Psoas muscle (tissue), 8 donors: Measurements from ENCODE around the gene MAX. TPM values are rescaled to one million over a fixed set of nuclear protein-coding genes. Genes with fewer than 3 reads are reported as not detected.

Source experiments
- ATAC-seq, 4 donors: fragments of 200-7000 bp; cut with Tn5 transposase; one replicate each; pipeline ENCODE4 v1.9.1; 2020; ENCODE audit warnings: moderate library complexity in 3 of 4, mild to moderate bottlenecking in 2 of 4
- DNase-seq, 2 donors: peaks; one replicate each; pipeline ENCODE4 v3.0.0-alpha.2; 2020
- H3K27ac ChIP-seq: fragments of 200-600 bp; one replicate; pipeline ENCODE4 v1.8.0; 2022
- H3K27me3 ChIP-seq, 3 donors: fragments of 200-600 bp in 1 of 3; one replicate each; pipeline versions ENCODE4 v1.6.1 to v1.8.0; 2013 to 2022; ENCODE audit warnings: low read length in 2 of 3, mild to moderate bottlenecking in 2 of 3, moderate library complexity in 1 of 3; ENCODE audit not compliant: insufficient read depth in 3 of 3
- H3K36me3 ChIP-seq, 2 donors: fragments of 200-600 bp in 1 of 2; one replicate each; pipeline versions ENCODE4 v1.6.1 to v1.8.0; 2013 to 2022; ENCODE audit warnings: low read depth in 1 of 2, mild to moderate bottlenecking in 1 of 2, moderate library complexity in 1 of 2; ENCODE audit not compliant: insufficient read depth in 1 of 2
- H3K4me1 ChIP-seq: fragments of 200-600 bp; one replicate; pipeline ENCODE4 v1.8.0; 2022
- H3K4me3 ChIP-seq: fragments of 200-600 bp; one replicate; pipeline ENCODE4 v1.8.0; 2022; ENCODE audit warnings: mild to moderate bottlenecking
- H3K9me3 ChIP-seq: fragments of 200-600 bp; one replicate; pipeline ENCODE4 v1.8.0; 2022
- WGBS, 3 donors: extraction: QIAGEN DNeasy Blood & Tissue Kit; methylation state at CpG; one replicate each; pipeline versions ENCODE4 v1.1.6 to v1.1.7; 2013; 5-methylcytosine and 5-hydroxymethylcytosine counted together
- intact Hi-C, 2 donors: fragments of 100-400 bp; cut with DNase I; formaldehyde crosslinking; loops; one replicate each; pipeline versions ENCODE4 v1.11.0 to v1.14.2; 2022
- polyA plus RNA-seq, 3 donors: library from polyadenylated mRNA; stranded (reverse); fragments of 200-250 nt; gene quantifications; one replicate each; pipeline ENCODE4 v1.2.3, GENCODE V29; 2013
- total RNA-seq, 4 donors: library from RNA; stranded (reverse); fragmentation: NEBNext Ultra II Directional in 2 of 4; extraction: Animal tissue kit (Norgen Biotek cat#: 25700) in 2 of 4; gene quantifications; one replicate each; pipeline versions ENCODE4 v1.2.1 to v1.2.4, GENCODE V29; 2021 to 2023
- TF ChIP-seq, protein P1 (sequence below): fragments of 200-600 bp; IDR thresholded peaks from one replicate; pipeline ENCODE4 v1.8.0; 2022; ENCODE audit warnings: antibody characterized with exemption
- donor health status: healthy with polysubstance abuse.
- donor health status: DM: no; HTN: no; CAD: no; lungs with moderate emphysema.
- donor health status: Bipolar disorder and iron deficiency.
- donor health status: healthy.
- donor health status: DM: yes; HTN: yes; CAD: no.
- donor health status: DM: no; HTN: no; CAD: no.
- donor health status: DM: no; HTN: no; CAD: no.
- donor health status: DM: yes; HTN: yes; CAD: no.

MAX gene
- total and polyA plus RNA-seq, 7 donors = 44.5 to 115 (median 50.6) TPM

DNA sequence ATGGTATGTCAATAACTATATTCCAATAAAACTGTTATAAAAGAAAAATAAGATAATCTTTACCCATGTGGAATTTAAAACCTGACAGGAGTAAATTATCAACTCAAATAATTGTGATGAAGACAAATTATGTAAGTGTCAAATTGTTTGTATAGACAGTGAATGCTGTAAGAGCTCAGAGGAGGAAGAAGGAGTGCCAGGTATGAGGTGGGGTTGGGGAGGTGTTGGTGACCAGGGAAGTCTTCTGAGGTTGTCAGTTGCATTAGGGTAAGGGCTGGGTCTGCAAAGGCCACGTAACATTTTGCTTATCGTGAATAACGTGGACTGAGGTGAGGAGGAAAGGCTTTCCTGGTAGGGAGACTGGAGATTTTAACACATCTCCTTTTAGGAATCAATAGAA, 2.5 kb upstream of the MAX start:
- Histone ChIP-seq H3K36me3 (peaks cover 0 to 10% of the 10 kb centered on the region in 2 donors), H3K27ac (no peak overlapping the region), H3K27me3 (no peaks in the 10 kb centered on the region), H3K4me1 (peaks cover 17% of the 10 kb centered on the region), H3K4me3 (no peak overlapping the region), H3K9me3 (no peaks in the 10 kb centered on the region)
- TF ChIP-seq, protein P1, sequence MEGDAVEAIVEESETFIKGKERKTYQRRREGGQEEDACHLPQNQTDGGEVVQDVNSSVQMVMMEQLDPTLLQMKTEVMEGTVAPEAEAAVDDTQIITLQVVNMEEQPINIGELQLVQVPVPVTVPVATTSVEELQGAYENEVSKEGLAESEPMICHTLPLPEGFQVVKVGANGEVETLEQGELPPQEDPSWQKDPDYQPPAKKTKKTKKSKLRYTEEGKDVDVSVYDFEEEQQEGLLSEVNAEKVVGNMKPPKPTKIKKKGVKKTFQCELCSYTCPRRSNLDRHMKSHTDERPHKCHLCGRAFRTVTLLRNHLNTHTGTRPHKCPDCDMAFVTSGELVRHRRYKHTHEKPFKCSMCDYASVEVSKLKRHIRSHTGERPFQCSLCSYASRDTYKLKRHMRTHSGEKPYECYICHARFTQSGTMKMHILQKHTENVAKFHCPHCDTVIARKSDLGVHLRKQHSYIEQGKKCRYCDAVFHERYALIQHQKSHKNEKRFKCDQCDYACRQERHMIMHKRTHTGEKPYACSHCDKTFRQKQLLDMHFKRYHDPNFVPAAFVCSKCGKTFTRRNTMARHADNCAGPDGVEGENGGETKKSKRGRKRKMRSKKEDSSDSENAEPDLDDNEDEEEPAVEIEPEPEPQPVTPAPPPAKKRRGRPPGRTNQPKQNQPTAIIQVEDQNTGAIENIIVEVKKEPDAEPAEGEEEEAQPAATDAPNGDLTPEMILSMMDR = no peak
- ATAC-seq = no peak
- WGBS, 3 donors = 88 to 96% (median 94%) methylated on average over 3 of the region's 3 CpGs
- no peak for DNase-seq
- intact Hi-C loops = no loop called here

DNA sequence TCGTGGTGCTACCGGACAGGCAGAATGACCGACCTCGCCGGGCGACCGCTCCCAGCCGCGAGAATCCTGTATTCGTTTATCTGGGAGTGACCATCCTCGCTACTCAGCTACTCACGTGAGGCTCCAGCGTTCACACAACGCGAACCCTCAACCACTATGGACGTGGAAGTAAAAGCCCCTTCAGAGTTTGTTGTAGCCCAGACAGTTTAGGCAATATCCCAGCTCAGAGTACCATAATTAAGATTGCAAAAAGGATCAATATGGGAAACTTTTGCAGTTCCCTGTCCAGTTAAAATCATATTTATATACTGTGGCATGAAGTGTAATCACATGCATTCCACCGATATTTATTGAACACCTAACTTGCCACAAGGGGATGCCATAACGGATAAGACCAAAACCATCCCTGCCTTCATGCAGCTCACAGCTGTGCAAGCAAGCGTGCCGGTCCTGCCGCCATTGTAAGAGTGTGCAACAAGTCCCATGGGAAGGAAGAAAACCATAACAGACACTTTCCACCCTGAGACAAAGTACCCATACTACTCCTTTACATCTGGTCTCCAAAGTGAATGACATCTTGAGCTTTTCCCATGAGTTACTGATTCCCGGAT, 938 bp upstream of the MAX start:
- TF ChIP-seq, protein P1 = no peak
- H3K27ac ChIP-seq = peak overlapping the region; percentile 87
- H3K27me3 ChIP-seq = no peaks in the 10 kb centered on the region
- 7% methylated on average over 22 of the region's 22 CpGs for WGBS, 3 donors
- intact Hi-C loops = no loop called here
- peak overlapping the region; percentile 94 for H3K4me3 ChIP-seq
- H3K4me1 ChIP-seq = peaks cover 32% of the 10 kb centered on the region
- ATAC-seq = no peak
- DNase-seq = no peak
- H3K9me3 ChIP-seq = no peaks in the 10 kb centered on the region
- peaks cover 0 to 11% of the 10 kb centered on the region in 2 donors for H3K36me3 ChIP-seq

DNA sequence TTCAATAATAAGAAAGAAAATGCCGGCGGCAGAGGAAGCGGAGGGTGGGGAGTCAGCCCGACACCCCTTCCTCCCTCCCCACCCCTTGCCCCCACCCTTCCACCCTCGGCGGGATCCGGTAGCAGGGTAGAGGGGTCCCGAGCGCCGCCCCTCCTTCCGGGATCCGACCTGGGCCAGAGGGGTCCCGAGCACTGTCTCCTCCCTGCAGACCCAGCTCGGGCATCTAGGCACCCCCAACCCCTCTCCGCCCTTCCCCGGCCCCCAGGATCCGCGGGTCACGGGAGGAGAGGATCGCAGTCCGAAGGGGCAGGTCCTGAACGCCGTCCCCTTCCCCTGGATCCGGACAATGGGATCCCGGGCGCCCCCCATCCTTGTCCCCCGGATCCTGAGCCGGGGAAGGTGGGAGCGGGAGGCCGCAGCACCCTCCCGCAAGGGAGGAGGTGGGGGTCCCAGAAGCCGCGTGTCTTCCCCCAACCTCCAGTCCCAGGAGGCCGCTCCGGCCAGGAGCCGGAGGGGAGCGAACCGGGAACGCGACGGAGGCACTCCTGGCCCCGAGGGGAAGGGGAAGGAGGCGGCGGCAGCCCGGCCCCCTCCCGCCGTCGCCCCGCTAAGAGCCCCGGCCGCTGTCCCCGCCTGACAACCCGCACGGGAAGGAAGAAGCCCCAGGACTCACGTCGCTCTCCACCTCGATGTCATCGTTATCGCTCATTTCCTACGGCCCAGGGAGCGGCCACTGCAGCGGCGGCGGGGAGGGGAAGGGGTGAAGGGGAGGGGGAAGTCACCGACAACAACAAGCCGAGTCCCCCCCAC, 481 bp downstream of the MAX start:
- Histone ChIP-seq H3K27ac (peak overlapping the region; percentile 93), H3K9me3 (no peaks in the 10 kb centered on the region), H3K4me3 (peak overlapping the region; percentile 94), H3K36me3 (peaks cover 0 to 14% of the 10 kb centered on the region in 2 donors), H3K27me3 (no peaks in the 10 kb centered on the region), H3K4me1 (peaks cover 46% of the 10 kb centered on the region)
- TF ChIP-seq, protein P1 = no peak
- DNase-seq (peak in 1 of 2 donors; percentile 66), ATAC-seq (peak; percentile 5 to 20 (median 10))
- WGBS, 3 donors = 0 to 1% (median 1%) methylated on average over 28 to 66 of the region's 66 CpGs
- intact Hi-C loops = no loop called here

DNA sequence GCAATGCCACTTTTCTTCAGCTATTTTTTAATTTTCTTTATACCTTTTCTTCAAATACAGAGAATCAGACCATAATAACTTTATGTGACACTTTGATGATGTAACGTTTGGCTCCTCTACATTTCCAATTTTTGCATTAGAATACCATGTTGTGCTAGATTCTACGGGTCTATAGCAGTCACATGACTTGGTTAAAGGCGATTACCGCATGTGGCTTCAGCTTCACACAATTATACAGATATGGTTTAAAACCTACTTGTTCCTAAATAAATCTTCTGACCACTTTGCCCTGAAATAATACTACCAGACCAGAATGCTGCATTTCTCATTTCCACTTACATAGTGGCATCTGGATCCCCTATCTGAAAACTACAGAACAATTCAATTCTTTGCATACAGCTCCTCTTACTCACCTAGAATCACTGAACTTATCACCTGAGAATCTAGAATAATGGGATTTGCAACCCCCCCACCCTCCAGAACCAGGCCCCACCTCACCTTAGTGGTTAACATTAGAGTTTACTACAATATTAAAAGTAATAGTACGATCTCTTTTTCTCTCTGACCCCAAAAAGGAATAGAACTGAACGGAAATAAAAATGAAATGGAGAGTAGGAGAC, 1.3 kb downstream of the MAX start:
- peaks cover 54% of the 10 kb centered on the region for H3K4me1 ChIP-seq
- intact Hi-C loops = no loop called here

More for the DNA sequence above, 1.3 kb downstream of the MAX start:
- Histone ChIP-seq H3K27ac (peak overlapping the region; percentile 93), H3K36me3 (peaks cover 0 to 14% of the 10 kb centered on the region in 2 donors), H3K9me3 (no peaks in the 10 kb centered on the region), H3K27me3 (no peaks in the 10 kb centered on the region), H3K4me3 (peak overlapping the region; percentile 94)
- DNase-seq = no peak
- WGBS, 3 donors = 22 to 33% (median 25%) methylated on average over 6 of the region's 6 CpGs
- no peak for ATAC-seq
- TF ChIP-seq, protein P1 = no peak
